Islet precursor cell (in vitro differentiated cells): ENCODE data around the gene KRT82.
"Not testable (repeated sequence)": the region's sequence is repeated elsewhere in the genome, so short reads cannot be mapped to it uniquely, and the experiment has no call there.

ENCODE experiments used
- DNase-seq: peaks from one replicate; pipeline ENCODE4 v3.0.0-alpha.2; 2018

The KRT82 gene

DNA sequence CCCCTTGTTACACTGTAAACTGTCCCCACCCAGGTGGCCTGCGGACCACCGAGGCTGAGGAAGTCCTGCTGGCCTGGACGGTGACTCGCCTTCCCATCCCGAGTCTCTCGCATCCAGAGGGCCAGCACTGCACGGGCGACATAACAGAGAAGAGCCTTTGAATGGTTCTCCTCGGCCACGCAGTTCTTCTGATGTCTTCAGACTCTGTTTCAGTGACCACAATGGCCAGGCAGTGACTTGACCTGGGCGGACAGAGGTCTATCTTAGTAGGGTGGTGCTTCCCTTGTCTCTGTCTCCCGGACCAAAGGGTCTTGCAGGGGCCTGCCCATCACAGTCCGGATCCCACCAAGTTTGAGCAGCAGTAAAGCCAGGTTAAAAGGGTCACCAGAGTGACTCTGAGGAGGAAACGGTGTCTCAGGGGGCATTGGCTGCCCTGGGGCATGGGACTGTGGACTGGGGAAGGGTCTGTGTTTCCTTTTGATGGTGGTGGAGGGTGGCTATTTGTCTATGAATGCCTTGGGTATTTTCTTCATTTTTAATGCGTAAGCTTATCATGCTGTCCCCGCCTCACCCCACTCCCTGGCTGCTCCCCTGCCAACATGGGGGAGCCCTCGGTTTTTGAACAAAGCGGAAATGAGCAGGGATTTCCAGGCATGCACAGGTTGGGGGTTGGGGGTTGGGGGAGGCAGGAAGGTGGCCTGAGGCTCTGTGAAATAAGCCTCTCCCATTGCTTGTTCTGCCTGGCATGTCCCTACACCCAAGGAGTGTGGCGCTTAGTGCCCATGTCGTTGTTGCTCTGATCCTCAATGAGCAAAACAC is 49.2 kb downstream of the KRT82 start:
- DNase-seq: peak; percentile 49

DNA sequence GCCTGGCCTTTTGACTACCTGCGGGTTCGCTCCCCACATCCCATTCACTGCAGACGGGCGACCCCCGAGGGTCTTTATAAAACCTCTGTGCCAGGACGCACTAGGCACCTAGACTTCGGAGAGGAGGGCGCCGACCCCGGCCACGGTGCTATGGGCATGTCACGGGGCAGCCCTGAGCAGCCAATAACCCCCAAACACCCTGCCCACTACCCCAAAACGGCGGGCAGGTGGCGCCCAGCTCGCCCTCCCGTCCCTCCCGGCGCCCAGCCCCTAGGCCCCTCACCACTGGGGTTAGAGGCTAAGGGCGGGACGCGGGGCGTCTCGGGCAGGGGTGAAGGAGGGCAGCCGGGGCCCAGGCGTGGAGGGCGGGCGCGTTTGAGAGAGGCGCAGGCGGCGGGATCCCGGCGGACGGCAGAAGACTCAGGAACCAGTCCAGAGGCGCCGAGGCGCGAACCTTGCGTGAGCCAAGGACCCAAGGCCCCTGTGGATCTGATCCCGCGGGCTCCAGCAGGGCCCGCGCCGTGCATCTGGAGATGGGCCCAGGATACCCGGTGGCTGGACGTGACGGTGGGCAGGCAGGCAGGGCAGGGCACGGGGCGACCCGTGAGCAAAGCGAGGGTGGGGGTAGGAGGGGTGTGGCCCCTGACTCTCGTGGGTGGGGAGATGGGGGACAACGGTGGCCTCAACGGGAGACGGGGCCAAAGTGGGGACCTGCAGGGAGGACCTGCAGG is 49.9 kb downstream of the KRT82 start:
- DNase-seq: peak; percentile 51

DNA sequence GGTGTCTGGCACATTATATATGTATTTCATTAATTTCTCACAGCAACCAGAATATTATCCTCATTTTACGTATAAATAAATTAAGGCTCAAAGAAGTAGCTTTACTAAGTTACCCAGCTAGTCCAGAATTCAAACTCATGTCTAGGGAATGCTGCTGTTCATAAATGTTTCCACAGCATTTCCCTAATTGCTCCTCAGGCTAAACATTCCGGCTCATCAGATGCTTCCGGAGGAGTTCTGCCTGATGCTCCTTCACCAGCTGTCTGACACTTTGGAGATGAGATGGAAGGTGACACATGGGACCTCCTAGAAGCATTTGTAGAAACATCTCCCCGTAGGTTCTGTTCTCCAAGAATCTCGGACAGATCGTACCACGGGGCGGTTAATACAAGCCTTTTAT is 51.0 kb downstream of the KRT82 start:
- peak; percentile 41 for DNase-seq

DNA sequence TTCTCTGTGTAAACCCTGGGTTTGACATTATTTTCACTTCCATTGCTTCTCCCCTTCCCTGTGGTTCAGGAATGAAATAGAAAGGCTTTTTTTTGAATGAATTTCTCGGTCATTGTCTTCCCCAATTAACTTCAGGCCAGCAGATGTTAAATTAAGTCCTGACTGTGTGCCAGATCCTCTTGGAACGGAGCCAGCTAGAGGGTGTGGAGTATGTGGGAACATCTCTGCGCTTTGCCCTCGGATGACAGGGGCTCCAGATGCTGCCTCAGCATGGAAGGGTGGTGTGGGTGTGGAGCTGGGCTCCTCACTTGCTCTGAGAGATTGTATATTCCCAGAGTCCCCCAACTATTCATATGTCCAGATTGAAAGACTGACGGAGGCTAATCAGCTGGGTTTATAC is 51.9 kb downstream of the KRT82 start:
- DNase-seq: no peak

DNA sequence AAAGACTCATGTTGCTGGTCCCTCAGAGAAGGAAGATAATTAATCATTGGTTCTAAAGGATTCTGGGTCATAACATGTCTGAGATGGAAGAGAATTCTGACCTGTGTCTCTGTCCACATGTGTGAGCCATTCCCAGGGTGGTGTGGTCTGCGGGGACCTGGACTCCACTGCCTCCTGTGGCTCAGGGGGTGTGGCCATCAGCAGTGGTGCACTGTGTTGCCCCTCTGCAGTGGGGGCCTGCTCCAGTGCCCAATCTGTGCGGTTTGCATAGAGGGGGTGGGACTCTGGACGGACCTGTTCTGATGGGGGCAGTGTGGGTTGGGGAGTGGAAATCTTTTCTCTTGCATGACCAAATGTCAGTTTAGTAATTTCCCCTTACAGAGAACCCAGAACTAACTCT is 52.4 kb downstream of the KRT82 start:
- DNase-seq: peak; percentile 48

DNA sequence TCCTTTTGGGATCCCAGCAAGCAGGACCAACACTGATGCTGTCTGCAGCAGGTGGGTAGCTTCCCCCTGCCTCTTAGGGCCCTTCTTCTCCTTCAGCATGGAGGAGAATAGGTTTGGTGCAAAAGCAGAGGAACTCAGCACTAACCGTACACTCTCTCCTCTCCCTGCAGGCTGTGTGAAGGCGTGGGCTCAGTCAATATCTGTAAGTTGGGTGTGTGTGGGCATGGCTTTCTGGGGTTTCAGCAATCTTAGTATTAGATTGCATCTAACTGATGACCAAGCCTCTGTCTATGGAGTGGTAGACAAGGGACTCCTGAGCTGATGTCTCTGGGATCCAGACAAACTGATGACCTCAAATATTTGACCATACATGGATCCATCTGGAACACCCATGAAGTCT is 53.2 kb downstream of the KRT82 start:
- DNase-seq: peak; percentile 29

DNA sequence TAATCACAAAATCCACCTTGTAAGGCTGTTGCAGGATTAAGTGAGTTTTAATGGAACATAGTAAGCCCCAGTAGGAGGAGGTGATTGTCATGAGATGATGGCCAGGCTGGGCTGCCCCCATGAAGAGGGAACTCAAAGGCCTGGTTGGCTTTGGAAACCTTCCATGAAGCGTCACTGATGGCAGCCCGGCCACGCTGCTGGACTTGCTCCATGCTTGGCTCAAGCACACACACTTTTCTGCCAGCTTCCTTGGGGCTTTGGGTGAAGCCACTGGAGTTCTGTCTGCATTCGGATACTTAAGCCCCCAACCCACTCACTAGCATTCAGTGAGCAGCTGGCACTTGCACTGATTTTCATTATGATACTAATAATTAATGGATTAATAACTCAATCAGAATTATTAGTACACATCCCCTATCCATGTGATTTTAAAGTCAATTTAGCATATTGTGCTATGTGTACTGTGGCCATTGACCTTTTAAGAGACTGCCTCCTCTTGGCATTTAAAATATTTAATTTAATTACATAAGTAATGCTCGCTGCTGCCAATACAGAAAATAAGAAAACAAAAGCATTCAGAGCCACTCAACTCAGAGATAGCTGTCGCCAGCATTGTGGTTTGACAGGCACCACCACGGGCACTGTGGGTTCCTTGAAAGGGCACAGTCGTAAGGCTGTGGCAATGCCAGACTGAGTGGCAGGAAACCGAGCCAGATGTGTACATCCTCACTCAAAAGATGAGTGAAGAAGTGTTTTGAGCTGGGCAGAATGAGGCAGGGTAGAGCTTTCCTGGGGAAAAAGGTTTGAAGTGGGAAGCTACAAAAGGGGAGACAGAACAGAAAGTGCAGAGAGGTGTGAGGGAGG is 54.7 kb downstream of the KRT82 start:
- DNase-seq: peak; percentile 39

DNA sequence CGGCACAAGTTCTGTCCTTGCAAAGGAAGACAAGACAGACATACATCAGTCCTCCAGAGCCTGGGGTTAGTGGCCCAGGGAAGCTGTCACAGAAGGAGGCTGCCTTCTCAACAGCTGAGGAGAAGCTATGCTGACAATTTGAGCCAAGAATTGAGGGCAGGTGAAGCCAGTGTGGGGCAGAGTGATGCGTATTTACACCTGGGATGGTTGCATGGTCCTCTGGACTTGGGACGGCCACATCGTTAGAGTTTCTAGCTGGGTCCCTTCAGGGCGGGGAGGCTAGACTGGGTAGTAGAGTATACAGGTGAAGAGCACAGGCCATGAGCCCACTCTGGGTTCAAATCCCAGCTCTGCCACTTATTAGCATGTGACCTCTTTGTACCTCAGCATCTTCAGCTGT is 55.3 kb downstream of the KRT82 start:
- DNase-seq: peak; percentile 52

DNA sequence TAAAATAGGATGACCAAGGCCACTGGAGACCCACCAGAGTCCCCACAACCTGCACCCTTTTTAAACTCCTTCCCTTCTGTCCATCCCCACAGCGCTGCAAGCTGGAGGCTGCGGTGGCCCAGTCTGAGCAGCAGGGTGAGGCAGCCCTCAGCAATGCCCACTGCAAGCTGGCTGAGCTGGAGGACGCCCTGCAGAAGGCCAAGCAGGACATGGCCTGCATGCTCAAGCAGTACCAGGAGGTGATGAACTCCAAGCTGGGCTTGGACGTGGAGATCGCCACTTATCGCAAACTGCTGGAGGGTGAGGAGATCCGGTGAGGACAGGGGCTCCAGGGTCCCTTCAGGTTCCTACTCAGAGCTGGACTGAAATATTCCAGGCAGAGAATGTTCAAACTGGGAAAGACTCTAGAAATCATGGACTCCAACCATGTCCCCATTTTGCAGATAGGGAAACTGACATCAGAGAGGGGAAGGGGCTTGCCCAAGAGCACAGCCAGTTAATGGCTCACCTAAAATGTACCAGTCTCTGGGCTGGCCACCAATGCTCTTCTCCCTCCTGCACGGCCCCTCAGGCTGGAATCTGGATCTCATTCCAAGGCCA is 56.0 kb downstream of the KRT82 start:
- peak; percentile 57 for DNase-seq

DNA sequence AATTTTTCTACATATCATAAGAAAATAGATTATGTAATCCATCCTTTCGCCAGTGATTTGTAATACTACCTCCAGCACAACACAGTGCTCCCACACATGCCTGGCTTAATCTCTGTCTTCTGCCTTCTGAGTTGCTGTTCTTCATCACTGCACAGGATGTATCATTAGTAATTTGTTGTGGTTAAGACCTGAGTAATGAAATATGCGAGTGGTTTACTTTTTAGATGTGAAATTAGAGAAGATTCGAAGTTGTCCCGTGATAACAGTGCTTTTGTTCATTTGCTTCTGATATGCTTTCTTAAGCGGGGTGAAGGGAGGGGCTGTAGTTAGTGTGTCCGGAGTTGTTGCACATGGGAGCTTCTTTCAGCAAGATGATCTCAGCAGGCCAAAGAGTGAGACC is 56.9 kb downstream of the KRT82 start:
- peak; percentile 31 for DNase-seq

DNA sequence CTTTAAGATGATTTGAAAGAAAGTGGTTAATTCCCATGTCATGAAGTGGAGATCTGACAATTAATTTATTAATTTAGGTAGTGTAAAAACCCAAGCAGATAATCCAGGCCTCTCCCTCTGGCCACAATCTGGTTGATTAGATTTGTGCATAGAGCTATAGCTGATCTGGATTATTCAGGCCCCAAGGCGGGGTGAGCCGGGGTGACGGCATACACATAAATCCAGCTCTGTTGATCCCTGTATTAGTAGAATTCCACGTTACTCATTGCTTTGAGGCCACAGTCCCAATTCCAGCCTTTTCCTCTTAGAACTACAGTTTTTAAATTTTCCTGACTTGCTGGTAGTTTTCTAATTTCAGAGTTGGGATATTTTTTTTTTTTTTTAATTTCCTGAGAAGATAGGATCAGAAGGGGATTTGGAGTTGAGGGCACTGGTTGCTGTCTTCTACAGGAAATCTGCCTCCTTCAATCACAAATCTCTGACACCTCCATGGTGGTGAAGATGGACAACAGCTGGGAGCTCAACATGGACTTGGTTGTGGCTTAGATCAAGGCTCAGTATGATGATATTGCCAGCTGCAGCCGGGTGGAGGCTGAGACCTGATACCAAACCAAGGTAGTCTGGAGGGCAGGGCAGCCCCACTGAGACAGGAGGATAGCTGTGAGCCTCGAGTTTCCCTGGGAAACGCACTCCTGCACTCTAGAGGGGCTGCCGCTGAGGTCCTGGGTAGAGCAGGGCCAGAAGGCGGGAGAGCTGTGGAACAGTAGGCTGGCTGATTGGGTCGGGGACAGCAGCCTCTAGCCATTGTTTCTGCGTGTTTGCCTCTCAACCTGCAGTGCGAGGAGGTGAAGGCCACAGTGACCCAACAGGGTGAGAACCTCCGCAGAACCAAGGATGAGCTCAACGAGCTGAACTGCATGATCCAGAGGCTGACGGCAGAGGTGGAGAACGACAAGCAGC is 58.3 kb downstream of the KRT82 start:
- DNase-seq: no peak

DNA sequence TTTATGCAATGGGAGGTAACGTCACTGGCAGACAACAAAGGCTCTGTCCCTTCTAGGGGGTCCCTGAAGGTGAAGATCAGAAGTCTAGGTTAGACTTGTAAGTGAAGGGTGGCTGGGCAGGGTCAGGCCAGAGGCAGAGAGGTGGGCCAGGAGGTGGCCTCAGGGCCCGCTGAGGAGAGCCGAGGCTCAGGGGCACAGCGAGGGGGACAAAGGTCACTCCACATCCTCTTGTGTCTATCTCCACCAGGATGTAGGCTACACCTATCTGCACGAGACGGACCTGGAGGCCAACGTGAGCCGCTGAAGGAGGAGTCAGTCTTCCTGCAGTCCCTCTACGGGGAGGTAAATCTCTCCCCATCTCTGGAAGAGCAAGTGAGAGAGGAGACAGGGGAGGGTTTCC is 59.1 kb downstream of the KRT82 start:
- no peak for DNase-seq

DNA sequence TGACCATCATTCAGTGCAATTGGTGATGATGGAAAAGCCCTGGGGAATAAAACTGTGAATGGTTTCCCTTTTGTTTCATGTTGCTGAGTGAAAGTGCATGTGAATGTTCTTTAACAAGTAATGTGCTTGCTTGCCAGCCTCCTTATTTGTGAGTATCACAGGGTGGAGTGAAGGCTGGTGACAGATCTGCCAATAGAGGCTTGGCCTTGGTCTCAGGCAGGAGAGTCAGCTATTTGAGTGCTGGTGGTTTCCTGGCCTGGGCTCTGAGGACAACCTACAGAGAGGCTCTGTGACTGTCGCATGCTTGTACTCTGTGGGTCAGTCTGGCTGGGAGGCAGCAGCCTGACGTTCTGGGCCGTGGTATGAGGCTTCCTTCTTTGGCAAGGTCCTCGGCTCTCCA is 59.5 kb downstream of the KRT82 start:
- DNase-seq: no peak

DNA sequence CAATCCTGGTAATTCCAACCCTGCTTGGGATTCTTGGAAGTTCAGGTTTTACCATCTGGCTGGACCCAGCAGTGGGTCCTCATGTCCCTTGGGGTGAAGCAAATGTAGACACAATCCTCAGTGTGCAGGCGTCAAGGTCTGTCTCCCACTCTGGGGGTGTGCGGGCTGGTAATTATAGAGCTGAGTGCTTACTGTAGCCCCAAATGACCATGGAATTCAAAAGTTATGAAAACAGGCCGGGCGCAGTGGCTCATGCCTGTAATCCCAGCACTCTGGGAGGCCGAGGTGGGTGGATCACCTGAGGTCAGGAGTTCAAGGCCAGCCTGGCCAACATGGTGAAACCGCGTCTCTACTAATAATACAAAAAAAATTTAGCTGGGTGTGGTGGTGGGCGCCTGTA is 61.1 kb downstream of the KRT82 start:
- not testable (repeated sequence) for DNase-seq

DNA sequence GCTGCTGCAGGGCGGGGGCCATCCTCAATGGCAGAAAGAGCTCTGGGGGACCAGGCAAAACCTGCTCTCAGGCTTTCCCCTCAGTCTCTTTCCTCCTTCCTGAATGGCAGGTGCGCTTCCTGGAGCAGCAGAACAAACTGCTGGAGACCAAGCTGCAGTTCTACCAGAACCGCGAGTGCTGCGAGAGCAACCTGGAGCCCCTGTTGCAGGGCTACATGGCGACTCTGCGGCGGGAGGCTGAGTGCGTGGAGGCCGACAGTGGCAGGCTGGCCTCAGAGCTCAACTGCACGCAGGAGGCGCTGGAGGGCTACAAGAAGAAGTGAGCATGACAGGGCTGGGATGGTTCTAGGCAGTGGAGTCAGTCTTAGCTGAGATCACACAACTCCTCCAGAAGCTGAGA is 62.0 kb downstream of the KRT82 start:
- DNase-seq: no peak
